HepG2 (cell line): ENCODE data around the gene PLCB1.

Experiments used
- E2F1 ChIP-seq: sonication (generic); formaldehyde crosslinking; IDR thresholded peaks from 2 replicates; pipeline ENCODE4 v1.5.0; 2020; ENCODE audit warnings: missing genetic modification reagents
- KLF16 ChIP-seq, 2 experiments: sonication (generic) in 1 of 2; formaldehyde crosslinking in 1 of 2; IDR thresholded peaks; 2 replicates each; pipeline versions ENCODE4 v1.6.1 to v1.8.0; 2016 to 2023; ENCODE audit warnings: missing genetic modification reagents in 2 of 2, missing compliant biosample characterization in 1 of 2
- PBX2 ChIP-seq: IDR thresholded peaks from 2 replicates; pipeline ENCODE4 v1.6.1; 2016; ENCODE audit warnings: control low read depth
- REST ChIP-seq, 2 experiments: IDR thresholded peaks; 2 replicates each; pipeline ENCODE4 v1.6.1; 2011 to 2012; ENCODE audit warnings: low read length in 2 of 2, borderline replicate concordance in 1 of 2, low read depth in 1 of 2, mild to moderate bottlenecking in 1 of 2, moderate library complexity in 1 of 2
- TCF7 ChIP-seq: sonication (generic); IDR thresholded peaks from 2 replicates; pipeline ENCODE4 v1.6.1; 2016; ENCODE audit warnings: antibody characterized with exemption, low read depth
- TCF7L2 ChIP-seq: IDR thresholded peaks from 2 replicates; pipeline ENCODE4 v1.6.1; 2011; ENCODE audit warnings: mild to moderate bottlenecking, low read depth, low read length, moderate library complexity
- ZBTB8A ChIP-seq: sonication (generic); formaldehyde crosslinking; IDR thresholded peaks from 2 replicates; pipeline ENCODE4 v1.4.0; 2020; ENCODE audit warnings: mild to moderate bottlenecking, low read depth, missing genetic modification reagents, borderline replicate concordance

DNA sequence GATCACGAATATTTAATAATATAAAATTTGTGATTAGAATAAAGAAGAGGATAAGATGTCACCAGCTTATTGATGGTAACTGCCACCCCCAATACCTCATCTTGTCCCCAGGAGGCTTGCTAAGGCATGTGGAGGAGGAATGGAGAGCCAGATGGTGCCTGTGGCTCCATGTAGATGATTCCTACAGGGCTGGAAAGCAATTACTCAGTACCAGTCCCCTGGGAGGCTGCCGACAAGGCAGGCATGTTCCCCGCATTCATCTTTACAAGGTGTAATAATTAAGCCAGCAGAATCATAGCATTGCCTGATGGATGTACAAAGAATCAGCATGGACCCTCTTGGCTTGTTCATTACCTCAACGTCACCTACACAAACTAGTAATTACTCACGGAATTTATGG lies 155.3 kb downstream of the PLCB1 start:
- no peak for TF ChIP-seq ZBTB8A (CRISPR knock-in tag)
- no peak for TF ChIP-seq PBX2
- no peak for TF ChIP-seq TCF7
- TF ChIP-seq TCF7L2, result no peak
- no peak for TF ChIP-seq E2F1 (CRISPR knock-in tag)
- TF ChIP-seq REST (IDR thresholded peaks at IDR 0.05; ENCODE audit: borderline replicate concordance in 1 of 2, low read depth in 1 of 2, low read length in 2 of 2), result no peak
- no peak for TF ChIP-seq KLF16 (CRISPR knock-in tag; IDR thresholded peaks at IDR 0.05)
